ENCODE results near the gene SLC29A1.
A peak's percentile ranks its signal among the peaks of the same experiment; 100 is the strongest.
"Not testable (repeated sequence)": the region's sequence is repeated elsewhere in the genome, so short reads cannot be mapped to it uniquely, and the experiment has no call there.

Gene SLC29A1

DNA sequence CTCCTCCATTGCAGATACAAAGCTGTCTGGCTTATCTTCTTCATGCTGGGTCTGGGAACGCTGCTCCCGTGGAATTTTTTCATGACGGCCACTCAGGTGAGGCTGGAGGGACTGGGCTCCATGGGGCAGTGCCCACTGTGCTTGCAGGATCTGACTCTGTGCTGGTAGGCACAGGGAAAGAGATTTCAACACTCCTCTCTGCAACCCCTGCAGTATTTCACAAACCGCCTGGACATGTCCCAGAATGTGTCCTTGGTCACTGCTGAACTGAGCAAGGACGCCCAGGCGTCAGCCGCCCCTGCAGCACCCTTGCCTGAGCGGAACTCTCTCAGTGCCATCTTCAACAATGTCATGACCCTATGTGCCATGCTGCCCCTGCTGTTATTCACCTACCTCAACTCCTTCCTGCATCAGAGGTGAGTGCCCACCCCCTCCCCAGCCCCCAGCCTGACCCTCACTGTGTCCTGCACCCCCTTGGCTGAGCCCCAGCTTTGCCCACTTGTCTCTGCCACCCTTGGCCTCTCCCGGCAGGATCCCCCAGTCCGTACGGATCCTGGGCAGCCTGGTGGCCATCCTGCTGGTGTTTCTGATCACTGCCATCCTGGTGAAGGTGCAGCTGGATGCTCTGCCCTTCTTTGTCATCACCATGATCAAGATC lies 6.1 kb downstream of the SLC29A1 start:
- in situ Hi-C loops (cut with HindIII; ENCODE audit: low pct_unique_long_range_greater_than_20kb, low sequenced_read_pairs) = no loop called here
- no peak for DNase-seq (ENCODE audit: low read depth in 1 of 2, low spot score in 1 of 2)
- no peak for TF ChIP-seq JUND (IDR thresholded peaks at IDR 0.05; ENCODE audit: low read depth)

DNA sequence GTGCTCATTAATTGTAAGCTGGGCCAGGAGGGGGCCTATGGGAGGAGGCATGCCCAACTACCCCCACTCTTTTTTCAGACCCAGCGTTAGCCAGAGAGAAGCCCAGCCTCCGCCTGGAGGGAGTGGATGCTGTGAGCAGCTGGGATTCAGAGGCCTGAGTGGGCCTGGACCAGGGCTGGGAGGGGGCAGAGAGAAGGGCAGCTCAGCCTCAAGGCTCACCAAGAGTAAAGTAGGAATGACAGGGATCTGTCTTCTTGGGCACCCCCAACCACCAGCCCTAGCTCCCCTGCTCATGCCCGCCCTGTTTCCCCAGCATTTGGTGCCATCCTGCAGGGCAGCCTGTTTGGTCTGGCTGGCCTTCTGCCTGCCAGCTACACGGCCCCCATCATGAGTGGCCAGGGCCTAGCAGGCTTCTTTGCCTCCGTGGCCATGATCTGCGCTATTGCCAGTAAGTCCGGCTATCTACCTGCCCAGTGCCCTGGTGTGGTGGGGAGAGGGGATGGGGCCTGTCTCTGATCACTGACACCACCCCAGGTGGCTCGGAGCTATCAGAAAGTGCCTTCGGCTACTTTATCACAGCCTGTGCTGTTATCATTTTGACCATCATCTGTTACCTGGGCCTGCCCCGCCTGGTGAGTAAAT lies 6.8 kb downstream of the SLC29A1 start:
- in situ Hi-C loops (cut with HindIII; ENCODE audit: low pct_unique_long_range_greater_than_20kb, low sequenced_read_pairs) = no loop called here

DNA sequence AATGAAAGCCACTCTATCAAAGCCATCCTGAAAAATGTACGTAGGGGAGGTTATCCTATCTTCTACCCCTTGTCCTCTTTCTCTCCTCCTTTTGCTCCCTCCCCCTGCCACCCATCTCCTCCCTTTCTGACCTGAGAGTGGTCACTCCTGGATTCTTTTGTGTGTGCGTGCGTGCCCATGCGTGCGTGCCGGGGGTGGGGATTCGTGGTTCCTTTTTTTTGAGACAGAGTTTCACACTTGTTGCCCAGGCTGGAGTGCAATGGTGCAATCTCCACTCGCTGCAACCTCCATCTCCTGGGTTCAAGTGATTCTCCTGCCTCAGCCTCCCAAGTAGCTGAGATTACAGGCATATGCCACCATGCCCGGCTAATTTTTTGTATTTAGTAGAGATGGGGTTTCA lies 8.0 kb downstream of the SLC29A1 start:
- DNase-seq (ENCODE audit: low read depth in 1 of 2, low spot score in 1 of 2); in situ Hi-C loops (cut with HindIII; ENCODE audit: low pct_unique_long_range_greater_than_20kb, low sequenced_read_pairs): not testable (repeated sequence)

More for the DNA sequence above, 6.8 kb downstream of the SLC29A1 start:
- TF ChIP-seq JUND (IDR thresholded peaks at IDR 0.05; ENCODE audit: low read depth) = no peak
- DNase-seq (ENCODE audit: low read depth in 1 of 2, low spot score in 1 of 2) = no peak

DNA sequence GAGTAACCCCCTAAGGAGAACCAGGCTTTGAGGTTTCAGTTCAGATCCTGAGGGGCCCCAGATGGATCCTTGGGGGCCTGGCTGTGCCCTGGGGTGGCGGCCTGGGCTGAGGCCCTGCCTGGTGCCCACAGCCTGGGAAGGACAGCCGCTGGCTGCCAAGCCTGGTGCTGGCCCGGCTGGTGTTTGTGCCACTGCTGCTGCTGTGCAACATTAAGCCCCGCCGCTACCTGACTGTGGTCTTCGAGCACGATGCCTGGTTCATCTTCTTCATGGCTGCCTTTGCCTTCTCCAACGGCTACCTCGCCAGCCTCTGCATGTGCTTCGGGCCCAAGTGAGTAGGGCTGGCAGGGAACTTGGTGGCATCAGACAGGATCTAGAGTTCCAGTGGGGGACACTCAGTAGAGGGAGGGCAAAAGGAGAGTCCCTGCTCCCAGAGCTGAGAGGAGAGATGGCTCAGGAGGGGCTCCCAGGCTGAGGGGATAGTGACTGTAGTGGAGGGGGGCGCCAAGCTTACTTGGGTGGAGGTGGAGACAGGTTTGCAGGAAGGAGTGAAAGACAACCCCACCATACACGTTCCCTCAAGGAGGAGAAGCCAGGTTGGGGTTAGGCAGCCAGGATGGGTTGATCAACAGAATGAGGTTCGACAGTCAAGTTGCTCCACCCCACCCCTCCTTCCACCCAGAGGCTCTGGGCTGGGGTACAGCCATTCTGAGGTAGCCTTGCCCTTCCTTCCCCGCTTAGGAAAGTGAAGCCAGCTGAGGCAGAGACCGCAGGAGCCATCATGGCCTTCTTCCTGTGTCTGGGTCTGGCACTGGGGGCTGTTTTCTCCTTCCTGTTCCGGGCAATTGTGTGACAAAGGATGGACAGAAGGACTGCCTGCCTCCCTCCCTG lies 9.5 kb downstream of the SLC29A1 start:
- TF ChIP-seq JUND (IDR thresholded peaks at IDR 0.05; ENCODE audit: low read depth) = no peak
- no peak for DNase-seq (ENCODE audit: low read depth in 1 of 2, low spot score in 1 of 2)
- in situ Hi-C loops (cut with HindIII; ENCODE audit: low pct_unique_long_range_greater_than_20kb, low sequenced_read_pairs) = no loop called here

DNA sequence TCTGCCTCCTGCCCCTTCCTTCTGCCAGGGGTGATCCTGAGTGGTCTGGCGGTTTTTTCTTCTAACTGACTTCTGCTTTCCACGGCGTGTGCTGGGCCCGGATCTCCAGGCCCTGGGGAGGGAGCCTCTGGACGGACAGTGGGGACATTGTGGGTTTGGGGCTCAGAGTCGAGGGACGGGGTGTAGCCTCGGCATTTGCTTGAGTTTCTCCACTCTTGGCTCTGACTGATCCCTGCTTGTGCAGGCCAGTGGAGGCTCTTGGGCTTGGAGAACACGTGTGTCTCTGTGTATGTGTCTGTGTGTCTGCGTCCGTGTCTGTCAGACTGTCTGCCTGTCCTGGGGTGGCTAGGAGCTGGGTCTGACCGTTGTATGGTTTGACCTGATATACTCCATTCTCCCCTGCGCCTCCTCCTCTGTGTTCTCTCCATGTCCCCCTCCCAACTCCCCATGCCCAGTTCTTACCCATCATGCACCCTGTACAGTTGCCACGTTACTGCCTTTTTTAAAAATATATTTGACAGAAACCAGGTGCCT lies 10.2 kb downstream of the SLC29A1 start:
- no peak for TF ChIP-seq JUND (IDR thresholded peaks at IDR 0.05; ENCODE audit: low read depth)
- DNase-seq (ENCODE audit: low read depth in 1 of 2, low spot score in 1 of 2) = no peak
- in situ Hi-C loops (cut with HindIII; ENCODE audit: low pct_unique_long_range_greater_than_20kb, low sequenced_read_pairs) = no loop called here

DNA sequence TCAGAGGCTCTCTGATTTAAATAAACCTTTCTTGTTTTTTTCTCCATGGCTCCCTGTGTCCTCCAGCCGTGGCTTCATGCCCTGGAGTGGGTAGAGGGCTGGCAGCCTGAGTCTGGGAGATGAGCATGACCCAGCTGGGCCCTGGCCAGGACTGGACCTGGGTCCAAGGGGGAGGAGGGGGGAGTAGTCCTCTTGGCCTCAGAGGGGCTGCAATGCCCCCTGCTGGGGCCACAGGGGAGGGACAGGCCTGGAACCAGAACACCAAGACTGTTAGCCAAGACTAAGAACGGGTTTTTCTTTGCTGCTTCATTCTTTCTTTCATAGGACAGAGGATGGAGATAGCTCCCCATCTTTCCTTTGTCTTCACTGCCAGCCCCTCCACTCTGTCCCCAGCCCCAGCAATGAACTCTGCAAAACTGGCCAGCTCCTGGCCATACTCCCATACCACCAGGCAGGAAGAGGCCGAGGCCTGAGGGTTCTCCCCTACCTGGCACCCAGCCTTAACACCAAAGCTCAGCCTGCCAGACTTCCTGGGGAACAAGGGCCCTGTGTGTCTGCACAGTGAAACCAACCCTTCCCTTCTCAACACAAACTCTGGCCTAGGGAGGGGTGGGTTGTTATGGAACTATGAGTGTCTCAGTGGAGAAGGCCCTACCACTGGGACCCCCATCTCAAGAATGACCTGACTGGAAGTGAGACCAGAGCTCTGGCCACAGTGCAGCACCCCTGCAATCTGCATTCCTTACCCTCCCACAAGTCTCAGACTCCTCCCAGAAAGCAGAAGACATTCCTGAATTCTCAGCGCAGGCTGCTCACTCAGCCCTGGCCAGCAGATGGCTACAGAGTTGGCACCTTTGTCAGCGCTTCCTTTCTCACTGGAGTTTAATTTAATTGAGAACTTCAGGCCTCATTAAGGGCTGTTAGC lies 11.0 kb downstream of the SLC29A1 start:
- DNase-seq (ENCODE audit: low read depth in 1 of 2, low spot score in 1 of 2) = peak; percentile 72 to 88
- in situ Hi-C loops (cut with HindIII; ENCODE audit: low pct_unique_long_range_greater_than_20kb, low sequenced_read_pairs) = no loop called here
- no peak for TF ChIP-seq JUND (IDR thresholded peaks at IDR 0.05; ENCODE audit: low read depth)

DNA sequence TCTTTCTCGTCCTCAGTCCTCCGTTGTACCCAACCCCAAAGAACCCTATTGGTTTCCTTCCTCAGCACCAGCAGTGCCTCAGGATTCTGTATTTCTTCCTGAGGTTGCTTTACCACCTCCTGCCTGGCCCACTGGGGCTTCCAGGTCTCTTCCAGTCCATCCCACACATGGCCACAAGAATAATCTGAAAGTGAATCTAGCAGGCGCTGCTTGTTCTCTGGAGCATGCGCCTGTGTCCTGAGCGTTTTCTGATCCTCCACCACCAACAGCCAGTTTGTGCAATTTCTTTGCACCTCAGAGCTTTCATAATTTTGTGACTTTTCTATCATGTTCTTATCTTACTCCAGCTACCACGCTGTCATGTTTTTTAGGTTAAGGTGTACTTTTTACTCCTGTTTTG lies 11.9 kb downstream of the SLC29A1 start:
- TF ChIP-seq JUND (IDR thresholded peaks at IDR 0.05; ENCODE audit: low read depth) = no peak
- no peak for DNase-seq (ENCODE audit: low read depth in 1 of 2, low spot score in 1 of 2)
- in situ Hi-C loops (cut with HindIII; ENCODE audit: low pct_unique_long_range_greater_than_20kb, low sequenced_read_pairs) = no loop called here

DNA sequence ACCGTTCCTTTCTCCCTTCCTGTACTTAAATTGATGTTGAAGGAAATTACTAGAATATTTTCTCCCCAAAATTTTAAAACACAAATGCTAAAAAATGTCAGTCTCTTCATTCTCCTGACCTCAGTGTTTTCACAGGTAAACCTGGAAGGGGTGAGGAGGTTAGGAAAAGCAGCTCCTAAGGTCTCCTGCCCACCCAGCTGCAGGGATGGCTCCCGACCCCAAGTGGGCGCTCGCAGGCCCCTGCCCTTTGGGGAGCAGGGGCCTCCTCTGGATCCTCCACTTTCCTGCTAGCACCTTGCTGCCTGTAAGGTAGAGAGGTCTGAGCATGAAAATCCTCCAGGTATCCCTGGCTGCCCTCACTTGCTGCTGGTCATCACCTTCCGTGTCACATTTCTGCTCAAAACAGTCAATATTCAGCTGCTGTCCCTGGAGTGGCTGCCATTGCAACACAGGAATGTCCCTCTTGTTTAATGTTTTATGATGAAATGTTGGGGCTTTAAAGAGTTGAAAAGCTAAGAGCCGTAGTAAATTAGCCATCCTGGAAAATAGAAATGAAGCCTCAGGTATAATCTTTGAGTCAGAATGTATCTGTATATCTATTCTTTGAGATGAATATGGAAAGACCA lies 12.6 kb downstream of the SLC29A1 start:
- no peak for TF ChIP-seq JUND (IDR thresholded peaks at IDR 0.05; ENCODE audit: low read depth)
- no peak for DNase-seq (ENCODE audit: low read depth in 1 of 2, low spot score in 1 of 2)
- in situ Hi-C loops (cut with HindIII; ENCODE audit: low pct_unique_long_range_greater_than_20kb, low sequenced_read_pairs) = no loop called here

DNA sequence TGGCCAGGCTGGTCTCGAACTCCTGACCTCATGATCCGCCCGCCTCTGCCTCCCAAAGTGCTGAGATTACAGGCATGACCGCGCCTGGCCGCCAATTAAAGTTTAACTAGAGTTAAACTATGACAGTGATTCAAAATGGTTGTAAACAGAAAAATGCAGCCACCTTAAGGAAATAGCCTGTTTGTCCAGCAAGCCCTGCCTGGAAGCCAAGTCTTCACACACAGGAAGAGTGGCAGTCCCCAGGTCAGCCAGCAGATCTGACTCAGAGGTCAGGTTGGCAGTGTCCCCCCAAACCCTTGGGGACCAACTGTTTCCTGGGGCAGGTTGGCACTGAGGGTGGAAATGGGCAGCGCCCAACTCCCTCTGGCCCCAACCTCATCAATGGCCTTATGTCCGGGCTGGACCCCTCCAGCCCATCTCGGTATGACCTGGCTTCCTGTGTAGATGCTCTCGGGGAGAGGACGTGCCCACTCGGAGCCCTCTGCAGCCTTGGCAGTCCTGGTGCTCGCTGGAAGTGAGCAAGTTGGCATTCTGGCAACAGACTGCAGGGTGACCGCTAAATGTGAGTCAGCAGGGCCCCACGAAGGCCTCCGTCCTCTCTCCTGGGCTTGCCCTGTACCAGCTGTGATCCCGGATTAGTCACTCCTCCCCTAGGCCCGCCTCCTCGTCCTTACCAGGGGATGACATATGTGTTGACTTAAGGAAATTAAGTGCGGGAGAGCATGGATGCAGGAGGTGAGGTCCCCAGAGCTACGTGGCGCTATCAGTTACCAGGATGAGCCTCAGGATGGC lies 13.8 kb downstream of the SLC29A1 start:
- peak; percentile 80 to 94 for DNase-seq (ENCODE audit: low read depth in 1 of 2, low spot score in 1 of 2)
- no peak for TF ChIP-seq JUND (IDR thresholded peaks at IDR 0.05; ENCODE audit: low read depth)
- in situ Hi-C loops (cut with HindIII; ENCODE audit: low pct_unique_long_range_greater_than_20kb, low sequenced_read_pairs) = no loop called here

DNA sequence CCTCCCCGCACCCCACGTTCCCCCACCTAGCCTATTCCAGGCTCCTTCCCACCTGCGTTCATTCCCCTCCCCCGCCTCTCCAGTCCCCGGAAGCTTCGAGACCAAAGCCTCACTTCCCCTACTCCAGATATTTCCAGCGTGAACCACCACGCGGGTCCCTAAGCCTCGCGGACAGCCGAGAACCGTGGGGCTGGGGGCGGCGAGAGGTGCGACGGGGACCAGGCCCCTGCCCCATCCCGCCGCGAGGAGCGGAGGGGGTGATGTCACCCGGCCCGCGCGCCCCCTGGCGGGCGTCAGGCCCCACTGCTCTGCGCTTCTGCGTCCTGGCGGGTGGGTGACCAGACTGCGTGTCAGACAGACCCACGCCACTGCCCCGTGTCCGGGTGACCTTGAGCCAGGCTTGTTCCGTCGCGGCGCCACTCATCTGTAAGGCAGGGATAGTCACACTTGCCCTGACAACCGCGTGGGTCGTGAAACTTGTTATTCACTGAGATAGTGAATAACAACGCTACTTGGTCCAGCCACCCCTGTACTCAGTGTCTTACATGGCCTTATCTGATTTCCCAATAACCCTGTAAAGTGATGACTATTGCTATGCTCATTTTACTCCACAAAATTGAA lies 14.5 kb downstream of the SLC29A1 start:
- no peak for TF ChIP-seq JUND (IDR thresholded peaks at IDR 0.05; ENCODE audit: low read depth)
- DNase-seq (ENCODE audit: low read depth in 1 of 2, low spot score in 1 of 2) = peak in 1 of 2 experiments; percentile 72
- in situ Hi-C loops (cut with HindIII; ENCODE audit: low pct_unique_long_range_greater_than_20kb, low sequenced_read_pairs) = no loop called here

All from T47D (cell line).